ENCODE data around the gene POLR1C. TPM values are rescaled to one million over a fixed set of nuclear protein-coding genes. Genes with fewer than 3 reads are reported as not detected.
"Not testable (repeated sequence)": the region's sequence is repeated elsewhere in the genome, so short reads cannot be mapped to it uniquely, and the experiment has no call there.

POLR1C gene
- total RNA-seq (10 to 100 TPM; 10.8 to 18.2 TPM), polyA plus RNA-seq (10 to 100 TPM; 19.8 to 24.3 TPM)

- under 1% methylated on average over 57 of the region's 57 CpGs for WGBS
- H3K27me3 ChIP-seq (ENCODE audit: control insufficient read depth in 4 of 4, insufficient read depth in 4 of 4, low read length in 3 of 4): no peaks in the 10 kb centered on the region
- TF ChIP-seq HNF4A (conservative IDR thresholded peaks at IDR 0.05) (peak in 1 of 2 donors; percentile 8), MAX (IDR thresholded peaks at IDR 0.05) (peak; percentile 96), GABPA (IDR thresholded peaks at IDR 0.05 in 1 of 2, conservative IDR thresholded peaks at IDR 0.05 in 1 of 2) (peak; percentile 96), YY1 (IDR thresholded peaks at IDR 0.05) (peak; percentile 98), SP1 (IDR thresholded peaks at IDR 0.05) (peak; percentile 55), RXRA (IDR thresholded peaks at IDR 0.05) (peak; percentile 24 to 41), EGR1 (IDR thresholded peaks at IDR 0.05; ENCODE audit: low read depth in 2 of 2) (peak; percentile 88 to 92), FOXA1 (IDR thresholded peaks at IDR 0.05) (no peak), JUND (IDR thresholded peaks at IDR 0.05) (no peak), HNF4G (IDR thresholded peaks at IDR 0.05) (no peak), REST (IDR thresholded peaks at IDR 0.05) (peak; percentile 40), ATF3 (IDR thresholded peaks at IDR 0.05) (no peak), TAF1 (conservative IDR thresholded peaks at IDR 0.05) (no peak), RAD21 (IDR thresholded peaks at IDR 0.05) (no peak), ZBTB33 (IDR thresholded peaks at IDR 0.05) (peak; percentile 99), CTCF (IDR thresholded peaks at IDR 0.05; ENCODE audit: low read depth, low read length, missing input control) (no peak), NR2F2 (IDR thresholded peaks at IDR 0.05) (peak; percentile 63), FOXA2 (IDR thresholded peaks at IDR 0.05) (no peak)
- peak within 1 kb of the TSS; percentile 92 to 100 (median 99) for H3K4me3 ChIP-seq (ENCODE audit: low read depth in 1 of 3, low read length in 3 of 3)
- H3K4me1 ChIP-seq (ENCODE audit: control insufficient read depth in 4 of 4, insufficient read depth in 4 of 4, low read length in 3 of 4): peaks cover 6 to 30% (median 22%) of the 10 kb centered on the region in 4 donors
- H3K9ac ChIP-seq (ENCODE audit: low read depth in 1 of 2, low read length in 2 of 2): peak within 1 kb of the TSS; percentile 93 to 97
- H3K9me3 ChIP-seq (ENCODE audit: control insufficient read depth in 4 of 4, low read length in 3 of 4): no peaks in the 10 kb centered on the region
- DNase-seq (ENCODE audit: low spot score): peak; percentile 96
- H3K36me3 ChIP-seq (ENCODE audit: control insufficient read depth in 4 of 4, insufficient read depth in 3 of 4, low read depth in 1 of 4, low read length in 3 of 4): peaks cover 7 to 46% (median 33%) of the 10 kb centered on the region in 4 donors
- peak within 1 kb of the TSS; percentile 67 to 80 for H3K27ac ChIP-seq (ENCODE audit: low read depth in 1 of 2, low read length in 2 of 2)
These were observed at the start of gene POLR1C, which contains the start of gene YIPF3 for GRCh38 chr6:43516697-43517504. Gene POLR1C (plus strand): TSS chr6:43517089. CDS start chr6:43517110, 21 bp downstream. Gene YIPF3 (minus strand): TSS chr6:43516926. CDS start chr6:43516807, 119 bp downstream.

GRCh38 chr6:43467265-43467664, 49.6 kb upstream of the POLR1C start:
- H3K4me1 ChIP-seq (ENCODE audit: control insufficient read depth in 4 of 4, insufficient read depth in 4 of 4, low read length in 3 of 4); H3K9ac ChIP-seq (ENCODE audit: low read depth in 1 of 2, low read length in 2 of 2); H3K9me3 ChIP-seq (ENCODE audit: control insufficient read depth in 4 of 4, low read length in 3 of 4); DNase-seq (ENCODE audit: low spot score); H3K4me3 ChIP-seq (ENCODE audit: low read depth in 1 of 3, low read length in 3 of 3); H3K27ac ChIP-seq (ENCODE audit: low read depth in 1 of 2, low read length in 2 of 2); H3K27me3 ChIP-seq (ENCODE audit: control insufficient read depth in 4 of 4, insufficient read depth in 4 of 4, low read length in 3 of 4); H3K36me3 ChIP-seq (ENCODE audit: control insufficient read depth in 4 of 4, insufficient read depth in 3 of 4, low read depth in 1 of 4, low read length in 3 of 4): not testable (repeated sequence)
- WGBS: 63% methylated on average over 5 of the region's 5 CpGs

Measured in liver (tissue), 9 donors.